Measurements from ENCODE around the gene CREB5. TPM values are rescaled to one million over a fixed set of nuclear protein-coding genes. Genes with fewer than 3 reads are reported as not detected.

Gene CREB5
- polyA plus RNA-seq, 1 donor from 2014 or later = 1.3 TPM

GRCh38 chr7:28413011-28413410 is 693 bp downstream of the CREB5 start:
- H3K9me3 Mint-ChIP-seq = no peaks in the 10 kb centered on the region
- H3K36me3 Mint-ChIP-seq = no peaks in the 10 kb centered on the region
- peaks cover 13 to 24% (median 18%) of the 10 kb centered on the region in 3 donors for H3K4me1 Mint-ChIP-seq
- no peak overlapping the region for H3K27ac Mint-ChIP-seq
- H3K27me3 Mint-ChIP-seq = peaks cover 40% of the 10 kb centered on the region
- no peak overlapping the region for H3K4me3 Mint-ChIP-seq

GRCh38 chr7:28414453-28414852 is 2.1 kb downstream of the CREB5 start:
- Mint-ChIP-seq H3K36me3 (no peaks in the 10 kb centered on the region), H3K27me3 (peaks cover 29% of the 10 kb centered on the region), H3K9me3 (no peaks in the 10 kb centered on the region), H3K4me1 (peaks cover 13 to 20% (median 13%) of the 10 kb centered on the region in 3 donors), H3K4me3 (no peak overlapping the region), H3K27ac (no peak overlapping the region)

GRCh38 chr7:28417321-28417940 is 5.1 kb downstream of the CREB5 start:
- H3K36me3 Mint-ChIP-seq = no peaks in the 10 kb centered on the region
- H3K27me3 Mint-ChIP-seq = peaks cover 11% of the 10 kb centered on the region
- peaks cover 0 to 2% (median 1%) of the 10 kb centered on the region in 3 donors for H3K4me1 Mint-ChIP-seq
- H3K4me3 Mint-ChIP-seq = no peak overlapping the region
- H3K27ac Mint-ChIP-seq = no peak overlapping the region
- no peaks in the 10 kb centered on the region for H3K9me3 Mint-ChIP-seq

GRCh38 chr7:28418311-28418710 is 6.0 kb downstream of the CREB5 start:
- no peaks in the 10 kb centered on the region for H3K36me3 Mint-ChIP-seq
- H3K4me3 Mint-ChIP-seq = no peak overlapping the region
- no peak overlapping the region for H3K27ac Mint-ChIP-seq
- no peaks in the 10 kb centered on the region for H3K9me3 Mint-ChIP-seq
- peaks cover 0 to 2% (median 0%) of the 10 kb centered on the region in 3 donors for H3K4me1 Mint-ChIP-seq
- peaks cover 13% of the 10 kb centered on the region for H3K27me3 Mint-ChIP-seq

- peaks cover 12% of the 10 kb centered on the region for H3K27me3 Mint-ChIP-seq
- peaks cover 0 to 2% (median 0%) of the 10 kb centered on the region in 3 donors for H3K4me1 Mint-ChIP-seq
- no peak overlapping the region for H3K4me3 Mint-ChIP-seq
- H3K9me3 Mint-ChIP-seq = no peaks in the 10 kb centered on the region
- no peak overlapping the region for H3K27ac Mint-ChIP-seq
- no peaks in the 10 kb centered on the region for H3K36me3 Mint-ChIP-seq
Observed at GRCh38 chr7:28418966-28419365, 6.6 kb downstream of the CREB5 start.

GRCh38 chr7:28419716-28420115 is 7.4 kb downstream of the CREB5 start:
- Mint-ChIP-seq H3K27ac (no peak overlapping the region), H3K9me3 (no peaks in the 10 kb centered on the region), H3K36me3 (no peaks in the 10 kb centered on the region), H3K4me1 (no peaks in the 10 kb centered on the region), H3K4me3 (no peak overlapping the region), H3K27me3 (peaks cover 12% of the 10 kb centered on the region)

- H3K4me3 Mint-ChIP-seq = no peak overlapping the region
- no peaks in the 10 kb centered on the region for H3K9me3 Mint-ChIP-seq
- no peaks in the 10 kb centered on the region for H3K4me1 Mint-ChIP-seq
- no peaks in the 10 kb centered on the region for H3K36me3 Mint-ChIP-seq
- no peak overlapping the region for H3K27ac Mint-ChIP-seq
- peaks cover 16% of the 10 kb centered on the region for H3K27me3 Mint-ChIP-seq
Observed at GRCh38 chr7:28423112-28423511, 10.8 kb downstream of the CREB5 start.

- peaks cover 20% of the 10 kb centered on the region for H3K27me3 Mint-ChIP-seq
- no peaks in the 10 kb centered on the region for H3K4me1 Mint-ChIP-seq
- H3K4me3 Mint-ChIP-seq = no peak overlapping the region
- no peaks in the 10 kb centered on the region for H3K36me3 Mint-ChIP-seq
- no peaks in the 10 kb centered on the region for H3K9me3 Mint-ChIP-seq
- H3K27ac Mint-ChIP-seq = no peak overlapping the region
Observed at GRCh38 chr7:28423918-28424514, 11.7 kb downstream of the CREB5 start.

- Mint-ChIP-seq H3K4me1 (no peaks in the 10 kb centered on the region), H3K4me3 (no peak overlapping the region), H3K27ac (no peak overlapping the region), H3K9me3 (no peaks in the 10 kb centered on the region), H3K36me3 (no peaks in the 10 kb centered on the region), H3K27me3 (peaks cover 20% of the 10 kb centered on the region)
Observed at GRCh38 chr7:28425496-28425895, 13.2 kb downstream of the CREB5 start.

GRCh38 chr7:28427236-28427635 is 14.9 kb downstream of the CREB5 start:
- no peaks in the 10 kb centered on the region for H3K9me3 Mint-ChIP-seq
- no peaks in the 10 kb centered on the region for H3K36me3 Mint-ChIP-seq
- peaks cover 17% of the 10 kb centered on the region for H3K27me3 Mint-ChIP-seq
- H3K4me1 Mint-ChIP-seq = no peaks in the 10 kb centered on the region
- no peak overlapping the region for H3K27ac Mint-ChIP-seq
- H3K4me3 Mint-ChIP-seq = no peak overlapping the region

- no peaks in the 10 kb centered on the region for H3K4me1 Mint-ChIP-seq
- no peaks in the 10 kb centered on the region for H3K9me3 Mint-ChIP-seq
- no peak overlapping the region for H3K4me3 Mint-ChIP-seq
- peaks cover 20% of the 10 kb centered on the region for H3K27me3 Mint-ChIP-seq
- H3K27ac Mint-ChIP-seq = no peak overlapping the region
- no peaks in the 10 kb centered on the region for H3K36me3 Mint-ChIP-seq
Observed at GRCh38 chr7:28430616-28431015, 18.3 kb downstream of the CREB5 start.

GRCh38 chr7:28432105-28432504 is 19.8 kb downstream of the CREB5 start:
- Mint-ChIP-seq H3K27ac (no peak overlapping the region), H3K27me3 (peaks cover 23% of the 10 kb centered on the region), H3K9me3 (no peaks in the 10 kb centered on the region), H3K4me1 (no peaks in the 10 kb centered on the region), H3K4me3 (no peak overlapping the region), H3K36me3 (no peaks in the 10 kb centered on the region)

GRCh38 chr7:28433039-28433438 is 20.7 kb downstream of the CREB5 start:
- no peaks in the 10 kb centered on the region for H3K36me3 Mint-ChIP-seq
- no peak overlapping the region for H3K4me3 Mint-ChIP-seq
- H3K4me1 Mint-ChIP-seq = no peaks in the 10 kb centered on the region
- peaks cover 19% of the 10 kb centered on the region for H3K27me3 Mint-ChIP-seq
- no peak overlapping the region for H3K27ac Mint-ChIP-seq
- peaks cover 0 to under 1% (median 0%) of the 10 kb centered on the region in 3 donors for H3K9me3 Mint-ChIP-seq

GRCh38 chr7:28433699-28434219 is 21.4 kb downstream of the CREB5 start:
- Mint-ChIP-seq H3K36me3 (no peaks in the 10 kb centered on the region), H3K27me3 (peaks cover 15% of the 10 kb centered on the region), H3K27ac (no peak overlapping the region), H3K9me3 (peaks cover 0 to 2% (median 0%) of the 10 kb centered on the region in 3 donors), H3K4me3 (no peak overlapping the region), H3K4me1 (no peaks in the 10 kb centered on the region)

- Mint-ChIP-seq H3K27ac (no peak overlapping the region), H3K4me3 (no peak overlapping the region), H3K4me1 (no peaks in the 10 kb centered on the region), H3K27me3 (peaks cover 16% of the 10 kb centered on the region), H3K36me3 (no peaks in the 10 kb centered on the region), H3K9me3 (peaks cover 0 to 2% (median 0%) of the 10 kb centered on the region in 3 donors)
Observed at GRCh38 chr7:28434510-28434909, 22.2 kb downstream of the CREB5 start.

- no peaks in the 10 kb centered on the region for H3K36me3 Mint-ChIP-seq
- H3K4me3 Mint-ChIP-seq = no peak overlapping the region
- H3K9me3 Mint-ChIP-seq = peaks cover 0 to 2% (median 0%) of the 10 kb centered on the region in 3 donors
- H3K4me1 Mint-ChIP-seq = no peaks in the 10 kb centered on the region
- H3K27ac Mint-ChIP-seq = no peak overlapping the region
- peaks cover 19% of the 10 kb centered on the region for H3K27me3 Mint-ChIP-seq
Observed at GRCh38 chr7:28435152-28435551, 22.8 kb downstream of the CREB5 start.
